Stimulated activated naive CD8-positive, alpha-beta T cell treated with anti-CD3 and anti-CD28 coated beads, Interleukin-15, Interleukin-2, amounts not matched to agents 100 U/mL and 50 U/mL, for 24 hours (primary cell): ENCODE results near the gene POU4F3.
"Not testable (repeated sequence)": the region's sequence is repeated elsewhere in the genome, so short reads cannot be mapped to it uniquely, and the experiment has no call there.

Source experiments
- ATAC-seq: fragments of 150-1000 bp; cut with Tn5 transposase; one replicate; pipeline ENCODE4 v1.10.0; 2021
- DNase-seq: peaks from one replicate; pipeline ENCODE4 v3.0.0; 2021

Gene POU4F3, protein sequence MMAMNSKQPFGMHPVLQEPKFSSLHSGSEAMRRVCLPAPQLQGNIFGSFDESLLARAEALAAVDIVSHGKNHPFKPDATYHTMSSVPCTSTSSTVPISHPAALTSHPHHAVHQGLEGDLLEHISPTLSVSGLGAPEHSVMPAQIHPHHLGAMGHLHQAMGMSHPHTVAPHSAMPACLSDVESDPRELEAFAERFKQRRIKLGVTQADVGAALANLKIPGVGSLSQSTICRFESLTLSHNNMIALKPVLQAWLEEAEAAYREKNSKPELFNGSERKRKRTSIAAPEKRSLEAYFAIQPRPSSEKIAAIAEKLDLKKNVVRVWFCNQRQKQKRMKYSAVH

DNA sequence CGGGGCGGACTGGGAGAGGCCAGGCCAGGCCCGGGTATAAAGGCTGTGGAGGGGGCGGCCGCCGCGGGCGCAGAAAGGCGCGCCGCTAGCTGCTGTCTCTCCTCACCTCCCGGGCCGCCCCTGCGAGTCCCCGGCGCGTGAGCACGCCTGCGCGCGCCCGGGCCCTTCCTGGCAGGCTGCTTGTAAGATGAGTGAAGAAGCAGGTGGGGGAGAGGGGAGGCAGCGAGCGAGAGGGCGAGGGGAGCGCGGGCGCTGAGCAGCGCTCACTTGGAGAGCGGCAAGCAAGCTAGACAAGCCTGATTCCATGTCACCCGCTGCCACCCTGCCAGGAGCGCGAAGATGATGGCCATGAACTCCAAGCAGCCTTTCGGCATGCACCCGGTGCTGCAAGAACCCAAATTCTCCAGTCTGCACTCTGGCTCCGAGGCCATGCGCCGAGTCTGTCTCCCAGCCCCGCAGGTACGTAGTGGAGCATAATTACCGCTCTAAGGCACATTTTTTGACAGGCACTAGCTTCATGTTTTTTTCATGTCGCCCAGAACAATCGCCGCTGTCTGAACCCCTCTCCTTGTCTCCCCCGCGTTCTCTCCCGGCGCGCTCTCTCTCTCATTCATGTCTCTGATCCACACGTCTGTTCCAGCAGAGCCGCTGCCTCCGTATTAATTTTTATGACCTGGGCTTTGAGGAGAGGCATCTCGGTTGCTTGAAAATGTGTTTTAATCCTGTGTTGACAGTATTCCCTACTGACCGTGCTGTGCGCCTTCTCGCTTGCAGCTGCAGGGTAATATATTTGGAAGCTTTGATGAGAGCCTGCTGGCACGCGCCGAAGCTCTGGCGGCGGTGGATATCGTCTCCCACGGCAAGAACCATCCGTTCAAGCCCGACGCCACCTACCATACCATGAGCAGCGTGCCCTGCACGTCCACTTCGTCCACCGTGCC is at the start of gene POU4F3:
TSS of gene POU4F3 (plus strand) at position 66 of the 941 bp plus-strand sequence. CDS start at position 340, 274 bp downstream.
- ATAC-seq (no peak), DNase-seq (no peak)

DNA sequence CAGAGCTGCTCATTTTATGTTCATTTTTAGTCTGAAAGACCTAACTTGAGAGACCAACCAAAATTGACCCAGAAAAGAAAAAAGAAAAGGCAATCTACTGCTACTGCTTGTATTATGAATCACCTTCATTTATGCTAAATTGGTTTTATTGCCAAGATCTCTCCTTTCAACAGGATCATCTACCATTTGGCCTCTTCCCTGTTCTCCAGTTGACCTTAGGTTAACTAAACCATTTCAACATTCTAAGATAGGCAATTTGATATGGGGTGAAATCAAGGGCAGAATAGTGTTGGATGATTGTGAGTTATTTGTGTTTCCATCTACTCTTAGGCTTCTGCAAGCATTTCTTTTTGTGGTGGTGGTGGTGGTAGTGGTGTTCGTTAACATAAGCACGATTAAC is 48.3 kb upstream of the POU4F3 start:
- ATAC-seq (no peak), DNase-seq (no peak)

- no peak for ATAC-seq
- no peak for DNase-seq
These were observed 47.1 kb upstream of the POU4F3 start for GRCh38 chr5:146291421-146292074.

DNA sequence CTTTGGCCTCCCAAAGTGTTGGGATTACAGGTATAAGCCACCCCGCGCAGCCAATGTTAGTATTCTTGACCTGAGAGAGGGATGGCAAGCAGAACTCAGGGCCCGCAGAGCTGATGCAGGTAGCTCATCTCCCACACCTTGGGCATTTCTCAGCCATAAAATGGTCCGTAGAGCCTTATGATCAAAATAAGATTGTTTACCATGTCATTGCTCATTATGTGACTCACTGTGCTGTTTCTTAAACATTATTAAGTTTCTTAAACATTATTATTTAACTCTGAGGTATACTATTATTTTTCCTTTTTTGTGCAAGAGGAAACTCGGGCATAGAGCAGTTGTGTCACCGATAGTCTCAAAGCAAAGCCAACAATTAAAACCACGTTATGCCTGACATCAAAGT is 42.4 kb upstream of the POU4F3 start:
- DNase-seq (no peak), ATAC-seq (no peak)

GRCh38 chr5:146298920-146299319 is 39.7 kb upstream of the POU4F3 start:
- ATAC-seq, DNase-seq: not testable (repeated sequence)

DNA sequence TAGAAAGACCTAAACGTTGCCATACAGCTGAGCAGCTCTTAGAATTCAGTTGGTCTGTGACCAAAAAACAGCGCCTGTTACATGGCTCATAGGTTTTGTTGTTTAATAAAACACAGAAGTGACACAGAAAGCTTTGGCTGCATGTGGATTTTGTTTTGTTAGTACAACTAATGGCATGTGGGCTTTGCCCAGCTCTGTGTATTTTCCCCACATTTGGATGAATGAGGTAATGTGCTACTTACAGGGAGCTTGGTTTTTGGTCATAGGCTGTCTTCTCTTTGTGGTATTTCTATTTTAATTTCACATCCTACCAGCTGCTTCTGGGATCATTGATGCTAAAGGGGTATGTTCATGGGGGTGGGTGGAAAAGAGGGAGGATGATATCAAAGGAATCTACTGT is 37.0 kb upstream of the POU4F3 start:
- DNase-seq (no peak), ATAC-seq (no peak)

DNA sequence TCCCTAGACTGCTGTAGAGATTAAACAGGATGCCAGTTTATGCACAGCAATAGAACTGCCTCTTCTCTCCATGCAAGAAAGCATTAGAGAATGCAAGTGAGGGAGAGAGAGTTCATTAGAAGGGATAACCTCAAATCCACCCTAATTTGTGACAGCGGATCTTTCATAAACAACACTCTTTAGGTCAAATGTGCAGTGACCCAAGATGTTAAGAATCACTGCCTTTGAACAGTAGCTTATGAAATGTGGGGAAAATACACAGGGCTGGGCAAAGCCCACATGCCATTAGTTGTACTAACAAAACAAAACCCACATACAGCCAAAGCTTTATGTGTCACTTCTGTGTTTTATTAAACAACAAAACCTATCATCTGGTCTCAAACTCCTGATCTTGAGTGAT is 36.2 kb upstream of the POU4F3 start:
- ATAC-seq: no peak
- no peak for DNase-seq

- DNase-seq (no peak), ATAC-seq (no peak)
These were observed 31.8 kb upstream of the POU4F3 start for GRCh38 chr5:146306838-146307237.

- no peak for DNase-seq
- no peak for ATAC-seq
These were observed 30.8 kb upstream of the POU4F3 start for GRCh38 chr5:146307796-146308195.

GRCh38 chr5:146310540-146310939 is 28.1 kb upstream of the POU4F3 start:
- ATAC-seq (no peak), DNase-seq (no peak)

DNA sequence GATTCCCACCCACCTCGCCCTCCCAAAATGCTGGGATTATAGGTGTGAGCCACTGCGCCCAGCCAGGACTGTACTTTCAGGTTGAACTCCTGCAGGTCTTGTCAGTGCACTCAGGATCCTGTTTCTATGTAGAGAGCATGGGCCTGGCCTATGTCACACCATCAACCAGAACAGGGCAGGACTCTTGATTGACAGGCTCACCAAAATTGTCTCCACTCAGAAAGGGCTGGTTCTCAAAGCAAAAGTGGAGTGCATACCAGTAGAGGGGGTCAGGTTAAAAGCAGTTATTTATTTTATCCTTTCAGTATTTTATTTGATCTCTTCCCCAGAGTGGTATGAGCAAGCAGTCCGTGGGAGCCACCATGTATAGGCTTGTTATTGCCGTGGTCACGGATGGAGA is 27.4 kb upstream of the POU4F3 start:
- no peak for ATAC-seq
- DNase-seq: no peak

GRCh38 chr5:146313027-146313426 is 25.6 kb upstream of the POU4F3 start:
- no peak for DNase-seq
- no peak for ATAC-seq

DNA sequence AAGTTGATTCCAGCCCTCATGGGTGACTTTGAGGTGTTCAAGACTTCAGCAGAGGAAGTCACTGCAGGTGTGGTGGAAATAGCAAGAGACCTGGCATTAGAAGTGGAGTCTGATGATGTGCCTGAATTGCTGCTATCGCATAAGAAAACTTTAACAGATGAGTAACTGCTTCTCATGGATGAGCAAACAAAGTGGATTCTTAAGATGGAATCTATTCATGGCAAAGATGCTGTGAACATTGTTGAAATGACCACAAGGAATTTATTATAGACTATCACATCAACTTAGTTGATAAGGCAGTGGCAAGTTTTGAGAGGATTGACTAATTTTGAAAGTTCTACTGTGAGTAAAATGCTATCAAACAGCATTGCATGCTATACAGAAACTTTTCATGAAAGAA is 17.1 kb upstream of the POU4F3 start:
- DNase-seq (no peak), ATAC-seq (no peak)

GRCh38 chr5:146327257-146327870 is 11.3 kb upstream of the POU4F3 start:
- no peak for DNase-seq
- no peak for ATAC-seq

- ATAC-seq: no peak
- DNase-seq: no peak
These were observed 10.7 kb upstream of the POU4F3 start for GRCh38 chr5:146327989-146328388.

DNA sequence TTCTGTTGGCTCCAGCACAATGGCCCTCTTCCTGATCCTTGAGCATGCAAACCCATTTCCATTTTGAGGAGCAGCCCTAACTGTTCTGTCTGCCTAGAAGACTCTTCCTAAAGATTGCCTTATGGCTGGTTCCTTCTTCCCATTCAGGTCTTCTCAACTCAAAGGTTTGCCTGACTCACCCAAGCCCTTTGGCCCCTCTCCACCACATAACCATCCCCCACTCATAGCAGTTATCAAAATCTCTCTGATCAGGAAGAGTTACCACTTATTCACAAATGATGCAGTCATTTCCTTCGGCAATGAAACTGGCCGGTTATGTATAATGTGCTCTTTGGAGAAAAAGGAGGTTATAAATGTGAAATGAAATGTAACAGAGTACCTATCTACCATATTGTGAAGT is 8.9 kb upstream of the POU4F3 start:
- DNase-seq: no peak
- no peak for ATAC-seq

GRCh38 chr5:146331423-146331822 is 7.2 kb upstream of the POU4F3 start:
- no peak for DNase-seq

GRCh38 chr5:146334074-146334533 is 4.5 kb upstream of the POU4F3 start:
- ATAC-seq: no peak
- no peak for DNase-seq

More at GRCh38 chr5:146331423-146331822, 7.2 kb upstream of the POU4F3 start:
- ATAC-seq: no peak

GRCh38 chr5:146336197-146336596 is 2.4 kb upstream of the POU4F3 start:
- no peak for DNase-seq
- no peak for ATAC-seq

GRCh38 chr5:146337264-146337904 is 1.3 kb upstream of the POU4F3 start:
- DNase-seq: no peak
- ATAC-seq: no peak

GRCh38 chr5:146337928-146338327 is 711 bp upstream of the POU4F3 start:
- no peak for DNase-seq
- ATAC-seq: no peak
